GM23338 (cell line): ENCODE results near the gene KCTD17. TPM values are rescaled to one million over a fixed set of nuclear protein-coding genes. Genes with fewer than 3 reads are reported as not detected.

ENCODE experiments used
- ATAC-seq: fragments of 200-7000 bp; cut with Tn5 transposase; 3 replicates; pipeline ENCODE4 v1.9.1; 2020
- DNase-seq: peaks from one replicate; pipeline ENCODE4 v3.0.0-alpha.2; 2015; ENCODE audit warnings: low spot score
- H2AFZ ChIP-seq: fragments of 200-600 bp; sonication (generic); 2 replicates; pipeline ENCODE4 v1.8.0; 2016; ENCODE audit warnings: antibody characterized with exemption, mild to moderate bottlenecking, moderate library complexity
- H3F3A ChIP-seq: fragments of 200-600 bp; sonication (generic); replicated peaks from 2 replicates; pipeline ENCODE4 v1.8.0; 2017; ENCODE audit warnings: antibody characterized with exemption, mixed run types, low read depth
- H3K27ac ChIP-seq: fragments of 200-600 bp; sonication (generic); 2 replicates; pipeline ENCODE4 v1.6.1; 2016; ENCODE audit warnings: low read depth
- H3K27me3 ChIP-seq: fragments of 200-600 bp; sonication (generic); 2 replicates; pipeline ENCODE4 v1.8.0; 2016; ENCODE audit warnings: mild to moderate bottlenecking, mixed run types, moderate library complexity; ENCODE audit not compliant: insufficient read depth
- H3K36me3 ChIP-seq: fragments of 200-600 bp; sonication (generic); 2 replicates; pipeline ENCODE4 v1.8.0; 2016; ENCODE audit warnings: mild to moderate bottlenecking; ENCODE audit not compliant: insufficient read depth
- H3K4me1 ChIP-seq: fragments of 200-600 bp; sonication (generic); 2 replicates; pipeline ENCODE4 v1.8.0; 2016; ENCODE audit warnings: mild to moderate bottlenecking, moderate library complexity; ENCODE audit not compliant: insufficient read depth
- H3K4me2 ChIP-seq: fragments of 200-600 bp; sonication (generic); 2 replicates; pipeline ENCODE4 v1.7.1; 2017; ENCODE audit warnings: mixed run types
- H3K4me3 ChIP-seq: fragments of 200-600 bp; sonication (generic); 2 replicates; pipeline ENCODE4 v1.6.1; 2016; ENCODE audit warnings: mixed run types
- H3K79me2 ChIP-seq: fragments of 200-600 bp; sonication (generic); replicated peaks from 2 replicates; pipeline ENCODE4 v1.8.0; 2017; ENCODE audit warnings: mild to moderate bottlenecking; ENCODE audit not compliant: insufficient read depth
- H3K9me2 ChIP-seq: fragments of 200-600 bp; sonication (generic); 2 replicates; pipeline ENCODE4 v1.8.0; 2017; ENCODE audit not compliant: insufficient read depth
- H4K20me1 ChIP-seq: fragments of 200-600 bp; sonication (generic); replicated peaks from 2 replicates; pipeline ENCODE4 v1.8.0; 2017; ENCODE audit warnings: mild to moderate bottlenecking; ENCODE audit not compliant: insufficient read depth
- H3K27ac Mint-ChIP-seq: 2 replicates; pipeline ENCODE4 v1.8.0; 2020; ENCODE audit warnings: inconsistent platforms, mild to moderate bottlenecking, moderate library complexity, mixed read lengths
- H3K27me3 Mint-ChIP-seq: 3 replicates; pipeline ENCODE4 v1.8.0; 2022; ENCODE audit warnings: low read depth, mild to moderate bottlenecking, moderate library complexity, mixed read lengths, inconsistent platforms; ENCODE audit not compliant: insufficient read depth, poor library complexity
- H3K36me3 Mint-ChIP-seq: 3 replicates; pipeline ENCODE4 v1.8.0; 2021; ENCODE audit warnings: low read depth, mild to moderate bottlenecking, inconsistent platforms, moderate library complexity, mixed read lengths
- H3K4me1 Mint-ChIP-seq: 3 replicates; pipeline ENCODE4 v1.8.0; 2020; ENCODE audit warnings: mild to moderate bottlenecking, inconsistent platforms, mixed read lengths
- H3K4me3 Mint-ChIP-seq: 3 replicates; pipeline ENCODE4 v1.8.0; 2021; ENCODE audit warnings: moderate library complexity, mild to moderate bottlenecking, inconsistent platforms, mixed read lengths
- H3K9me3 Mint-ChIP-seq: 3 replicates; pipeline ENCODE4 v1.8.0; 2020; ENCODE audit warnings: moderate library complexity, mild to moderate bottlenecking, inconsistent platforms, mixed read lengths
- CREB1 ChIP-seq: fragments of 250-450 bp; sonication (Bioruptor Pico); IDR thresholded peaks from 2 replicates; pipeline ENCODE4 v1.5.0; 2020; ENCODE audit warnings: low read depth, mild to moderate bottlenecking, moderate library complexity
- ETS1 ChIP-seq: IDR thresholded peaks from 2 replicates; pipeline ENCODE4 v1.6.1; 2016; ENCODE audit warnings: antibody characterized with exemption
- EZH2 ChIP-seq: fragments of 200-600 bp; sonication (generic); IDR thresholded peaks from one replicate; pipeline ENCODE4 v1.8.0; 2017; ENCODE audit warnings: antibody characterized with exemption, mild to moderate bottlenecking, low read depth; ENCODE audit not compliant: unreplicated experiment
- EZH2phosphoT487 ChIP-seq: fragments of 200-600 bp; sonication (generic); IDR thresholded peaks from one replicate; pipeline ENCODE4 v1.8.1; 2018; ENCODE audit warnings: antibody characterized with exemption; ENCODE audit not compliant: unreplicated experiment
- JUNB ChIP-seq: IDR thresholded peaks from one replicate; pipeline ENCODE4 v1.6.1; 2016; ENCODE audit warnings: antibody characterized with exemption; ENCODE audit not compliant: unreplicated experiment
- NANOG ChIP-seq: IDR thresholded peaks from 2 replicates; pipeline ENCODE4 v1.6.1; 2016; ENCODE audit warnings: antibody characterized with exemption, borderline replicate concordance
- POLR2AphosphoS5 ChIP-seq: IDR thresholded peaks from 2 replicates; pipeline ENCODE4 v1.6.1; 2016; ENCODE audit warnings: antibody characterized with exemption, low read depth
- REST ChIP-seq: IDR thresholded peaks from one replicate; pipeline ENCODE4 v1.6.1; 2018; ENCODE audit warnings: antibody characterized with exemption; ENCODE audit not compliant: unreplicated experiment
- STAT1 ChIP-seq: IDR thresholded peaks from one replicate; pipeline ENCODE4 v1.6.1; 2016; ENCODE audit warnings: antibody characterized with exemption; ENCODE audit not compliant: unreplicated experiment
- ZNF114 ChIP-seq: fragments of 250-450 bp; sonication (Bioruptor Pico); IDR thresholded peaks from 2 replicates; pipeline ENCODE4 v1.5.0; 2020; ENCODE audit warnings: mild to moderate bottlenecking, moderate library complexity
- ZNF331 ChIP-seq: fragments of 250-450 bp; sonication (Bioruptor Pico); IDR thresholded peaks from 2 replicates; pipeline ENCODE4 v1.5.0; 2020; ENCODE audit warnings: low read depth, mild to moderate bottlenecking, moderate library complexity
- polyA plus RNA-seq: library from polyadenylated mRNA; unstranded; fragments of >200 nt; fragmentation: Nextera tagmentation; extraction: Ambion mirVana; gene quantifications from 2 replicates; pipeline ENCODE4 v1.2.1, GENCODE V29; 2016
- total RNA-seq: library from RNA; depleted of rRNA; stranded (reverse); fragments of >200 nt; shearing (Covaris generic); gene quantifications from 2 replicates; pipeline ENCODE4 v1.2.3, GENCODE V29; 2014

KCTD17 gene
- total and polyA plus RNA-seq, 2 experiments from 2014 or later, result 25.1 to 35.0 TPM

GRCh38 chr22:37049224-37049623 is 2.3 kb upstream of the KCTD17 start (continued):
- TF ChIP-seq ETS1 (no peak), POLR2AphosphoS5 (no peak), ZNF114 (no peak), STAT1 (no peak)

DNA sequence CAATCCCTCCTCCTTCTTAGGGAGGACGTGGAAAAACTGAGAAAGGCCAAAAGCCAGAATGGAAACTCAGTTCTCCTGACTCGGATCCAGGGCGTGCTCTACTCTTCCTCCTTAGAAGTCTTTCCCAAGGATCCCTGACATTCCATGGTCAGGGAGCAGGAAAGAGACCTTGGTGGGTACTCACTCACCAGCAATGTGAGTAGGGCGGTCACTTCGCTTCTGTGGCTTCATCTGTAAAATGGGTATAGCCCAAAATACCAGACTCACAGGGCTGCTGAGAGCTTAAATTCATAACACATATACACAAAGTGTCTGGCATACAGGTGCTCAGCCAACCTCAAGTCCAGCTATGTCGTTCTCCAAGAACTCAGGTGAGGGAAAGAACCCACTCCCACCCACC is 629 bp upstream of the KCTD17 start:
- no peak for DNase-seq
- Histone ChIP-seq H3K4me2 (no peak overlapping the region; the same call in 1 of the 2 replicates), H3K27me3 (peaks cover 4% of the 10 kb centered on the region; the same call in 1 of the 2 replicates), H3F3A (no peaks in the 10 kb centered on the region), H3K4me3 (no peak overlapping the region; the same call in 1 of the 2 replicates), H3K9me2 (no peaks in the 10 kb centered on the region), H3K27ac (no peak overlapping the region), H3K79me2 (no peaks in the 10 kb centered on the region), H2AFZ (peak overlapping the region; percentile 66; the same call in 1 of the 2 replicates), H3K36me3 (no peaks in the 10 kb centered on the region), H3K4me1 (peaks cover 3% of the 10 kb centered on the region; the same call in 1 of the 2 replicates), H4K20me1 (0 out of 2 replicates have a peak, but pooled peaks cover 4% of the 10 kb centered on the region)
- no peak for ATAC-seq
- Mint-ChIP-seq H3K4me1 (peaks cover 6% of the 10 kb centered on the region), H3K27ac (no peak overlapping the region), H3K4me3 (peak overlapping the region; percentile 81), H3K27me3 (peaks cover 11% of the 10 kb centered on the region), H3K36me3 (peaks cover 2% of the 10 kb centered on the region; the same call in 1 of the 3 replicates), H3K9me3 (no peaks in the 10 kb centered on the region)
- no peak for TF ChIP-seq EZH2phosphoT487

DNA sequence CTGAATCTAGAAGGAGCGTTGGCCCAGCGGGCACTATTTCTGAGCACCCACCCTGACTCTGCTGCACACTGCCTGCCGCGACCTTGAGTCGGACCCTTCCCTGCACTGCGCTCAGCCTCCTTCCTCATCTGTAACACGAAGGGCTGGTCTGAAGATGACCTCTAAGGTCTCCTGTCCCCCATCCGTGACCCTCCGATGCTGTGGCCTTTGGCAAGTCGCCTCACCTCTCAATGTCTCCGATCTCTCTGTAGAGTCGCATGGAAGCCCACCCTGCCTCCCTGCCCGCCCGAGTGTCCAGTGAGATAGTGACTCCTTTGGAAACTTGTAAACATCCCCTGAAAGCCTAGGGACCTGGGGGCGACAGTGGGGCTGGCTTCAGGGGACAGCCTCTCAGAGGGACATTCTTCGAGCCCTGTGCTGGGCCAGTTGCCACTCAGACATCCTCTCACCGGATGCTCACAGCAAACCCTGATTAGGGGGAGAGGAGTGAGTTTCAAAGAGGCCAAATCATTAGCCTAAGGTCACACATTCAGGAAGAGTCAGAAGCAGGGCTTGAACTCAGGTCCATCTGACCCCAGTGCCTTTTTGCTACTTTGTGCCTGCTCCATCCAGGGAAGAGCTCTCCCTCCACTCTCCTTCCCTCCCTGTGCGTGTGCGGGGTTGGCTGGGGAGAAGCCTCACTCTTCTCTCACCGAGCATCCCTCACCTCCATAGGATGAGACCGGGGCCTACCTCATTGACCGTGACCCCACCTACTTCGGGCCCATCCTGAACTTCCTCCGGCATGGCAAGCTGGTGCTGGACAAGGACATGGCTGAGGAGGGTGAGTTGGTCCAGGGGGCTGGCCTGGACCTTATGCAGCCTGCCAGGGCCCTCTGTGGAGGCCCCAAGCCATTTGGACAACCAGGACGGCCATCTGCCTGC is 1.1 kb downstream of the KCTD17 start:
- Histone ChIP-seq H3K27ac (no peak overlapping the region), H4K20me1 (0 out of 2 replicates have a peak, but pooled peaks cover 4% of the 10 kb centered on the region), H3F3A (no peaks in the 10 kb centered on the region), H3K36me3 (no peaks in the 10 kb centered on the region; the same call in 1 of the 2 replicates), H3K27me3 (peaks cover 4% of the 10 kb centered on the region; the same call in 1 of the 2 replicates), H3K4me2 (peak overlapping the region; percentile 91), H3K4me3 (peak overlapping the region; percentile 87), H3K9me2 (no peaks in the 10 kb centered on the region), H3K4me1 (peaks cover 3% of the 10 kb centered on the region; the same call in 1 of the 2 replicates), H3K79me2 (no peaks in the 10 kb centered on the region), H2AFZ (no peak overlapping the region)
- DNase-seq (no peak), ATAC-seq (no peak)
- Mint-ChIP-seq H3K9me3 (no peaks in the 10 kb centered on the region), H3K27me3 (peaks cover 11% of the 10 kb centered on the region), H3K27ac (no peak overlapping the region), H3K4me1 (peaks cover 6% of the 10 kb centered on the region), H3K4me3 (peak overlapping the region; percentile 81), H3K36me3 (peaks cover 10% of the 10 kb centered on the region; the same call in 2 of the 3 replicates)
- TF ChIP-seq STAT1 (no peak), REST (no peak), EZH2phosphoT487 (no peak), ETS1 (no peak), ZNF331 (CRISPR knock-in tag) (no peak), POLR2AphosphoS5 (no peak), EZH2 (no peak), CREB1 (CRISPR knock-in tag) (no peak), NANOG (no peak), JUNB (no peak)
